ES-I3 (cell line): Measurements from ENCODE around the gene PMF1.

Experiments
- H3K36me3 ChIP-seq: 2 replicates; pipeline ENCODE4 v1.6.1; 2013; ENCODE audit warnings: mild to moderate bottlenecking, low read length, control low read depth, moderate library complexity; ENCODE audit not compliant: insufficient read depth
- H3K4me1 ChIP-seq: 2 replicates; pipeline ENCODE4 v1.6.1; 2013; ENCODE audit warnings: mild to moderate bottlenecking, control low read depth, low read length; ENCODE audit not compliant: insufficient read depth
- H3K9ac ChIP-seq: 2 replicates; pipeline ENCODE4 v1.6.1; 2013; ENCODE audit warnings: low read depth, mild to moderate bottlenecking, low read length, moderate library complexity
- H3K9me3 ChIP-seq: 2 replicates; pipeline ENCODE4 v1.6.1; 2013; ENCODE audit warnings: mild to moderate bottlenecking, low read length, moderate library complexity; ENCODE audit not compliant: control insufficient read depth, insufficient read depth

The PMF1 gene

DNA sequence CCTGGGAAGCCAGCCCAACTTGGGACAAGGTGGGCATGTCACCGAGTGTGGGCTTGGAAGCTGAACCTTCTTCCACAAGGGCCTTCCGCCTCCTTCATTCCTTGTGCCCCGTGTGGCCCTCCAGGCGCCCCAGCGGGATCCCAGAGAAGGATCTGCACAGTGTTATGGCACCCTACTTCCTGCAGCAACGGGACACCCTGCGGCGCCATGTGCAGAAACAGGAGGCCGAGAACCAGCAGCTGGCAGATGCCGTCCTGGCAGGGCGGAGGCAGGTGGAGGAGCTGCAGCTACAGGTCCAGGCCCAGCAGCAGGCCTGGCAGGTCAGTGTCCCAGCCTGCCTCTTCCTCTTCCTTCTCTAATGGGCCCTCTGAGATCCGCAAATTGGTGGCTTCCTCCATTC, 23.4 kb downstream of the PMF1 start:
- peaks cover 12% of the 10 kb centered on the region; the same call in 1 of the 2 replicates for H3K36me3 ChIP-seq
- no peaks in the 10 kb centered on the region for H3K9me3 ChIP-seq
- no peak overlapping the region for H3K9ac ChIP-seq
- H3K4me1 ChIP-seq: peaks cover 9% of the 10 kb centered on the region; the same call in 1 of the 2 replicates

DNA sequence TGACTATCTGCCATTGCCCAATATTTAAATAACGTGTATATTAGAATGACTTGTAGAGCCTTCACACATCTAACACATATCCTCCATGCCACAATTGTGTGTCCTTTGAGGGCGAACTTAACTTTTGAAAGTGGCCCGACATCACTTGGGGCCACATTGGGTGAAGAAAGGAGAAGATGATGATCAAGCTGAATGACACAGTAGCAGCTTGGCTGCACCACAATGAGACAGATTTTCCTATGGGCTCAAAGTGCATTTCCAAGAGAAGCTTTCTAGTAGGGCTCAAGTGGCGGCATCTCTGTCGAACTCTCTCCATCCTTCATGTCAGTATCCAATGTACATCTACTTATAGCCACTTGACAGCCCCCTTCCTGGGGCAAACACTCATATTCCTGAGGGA, 25.4 kb downstream of the PMF1 start:
- peaks cover 6% of the 10 kb centered on the region; the same call in 1 of the 2 replicates for H3K4me1 ChIP-seq
- no peak overlapping the region for H3K9ac ChIP-seq
- H3K36me3 ChIP-seq: peaks cover 12% of the 10 kb centered on the region; the same call in 1 of the 2 replicates
- no peaks in the 10 kb centered on the region for H3K9me3 ChIP-seq

DNA sequence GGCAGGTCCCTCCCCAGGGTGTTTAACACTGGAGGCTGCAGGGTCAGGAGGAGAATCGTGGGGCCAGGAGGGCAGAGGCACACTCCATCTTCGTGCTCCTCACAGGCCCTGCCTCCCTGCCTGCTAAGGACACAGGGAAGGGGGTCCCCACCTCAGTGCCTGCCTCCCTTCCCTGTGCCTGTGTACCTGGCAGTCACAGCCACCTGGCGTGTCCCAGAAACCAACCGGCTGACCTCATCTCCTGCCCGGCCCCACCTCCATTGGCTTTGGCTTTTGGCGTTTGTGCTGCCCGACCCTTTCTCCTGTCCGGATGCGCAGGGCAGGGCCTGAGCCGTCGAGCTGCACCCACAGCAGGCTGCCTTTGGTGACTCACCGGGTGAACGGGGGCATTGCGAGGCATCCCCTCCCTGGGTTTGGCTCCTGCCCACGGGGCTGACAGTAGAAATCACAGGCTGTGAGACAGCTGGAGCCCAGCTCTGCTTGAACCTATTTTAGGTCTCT, 28.6 kb downstream of the PMF1 start:
- no peak overlapping the region for H3K9ac ChIP-seq
- H3K9me3 ChIP-seq: no peaks in the 10 kb centered on the region
- peaks cover 6% of the 10 kb centered on the region; the same call in 1 of the 2 replicates for H3K4me1 ChIP-seq
- H3K36me3 ChIP-seq: peaks cover 11% of the 10 kb centered on the region; the same call in 1 of the 2 replicates

DNA sequence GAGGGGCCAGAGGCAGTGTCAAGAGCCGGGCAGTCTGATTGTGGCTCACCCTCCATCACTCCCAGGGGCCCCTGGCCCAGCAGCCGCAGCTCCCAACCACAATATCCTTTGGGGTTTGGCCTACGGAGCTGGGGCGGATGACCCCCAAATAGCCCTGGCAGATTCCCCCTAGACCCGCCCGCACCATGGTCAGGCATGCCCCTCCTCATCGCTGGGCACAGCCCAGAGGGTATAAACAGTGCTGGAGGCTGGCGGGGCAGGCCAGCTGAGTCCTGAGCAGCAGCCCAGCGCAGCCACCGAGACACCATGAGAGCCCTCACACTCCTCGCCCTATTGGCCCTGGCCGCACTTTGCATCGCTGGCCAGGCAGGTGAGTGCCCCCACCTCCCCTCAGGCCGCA, 29.1 kb downstream of the PMF1 start, which contains the start of gene BGLAP:
BGLAP (plus strand) TSS at position 259 of the 400 bp plus-strand sequence; CDS start at position 307, 48 bp downstream.
- H3K36me3 ChIP-seq: peaks cover 7% of the 10 kb centered on the region; the same call in 1 of the 2 replicates
- no peak within 1 kb of the TSS for H3K9ac ChIP-seq
- H3K4me1 ChIP-seq: peaks cover 10% of the 10 kb centered on the region; the same call in 1 of the 2 replicates
- H3K9me3 ChIP-seq: no peaks in the 10 kb centered on the region

DNA sequence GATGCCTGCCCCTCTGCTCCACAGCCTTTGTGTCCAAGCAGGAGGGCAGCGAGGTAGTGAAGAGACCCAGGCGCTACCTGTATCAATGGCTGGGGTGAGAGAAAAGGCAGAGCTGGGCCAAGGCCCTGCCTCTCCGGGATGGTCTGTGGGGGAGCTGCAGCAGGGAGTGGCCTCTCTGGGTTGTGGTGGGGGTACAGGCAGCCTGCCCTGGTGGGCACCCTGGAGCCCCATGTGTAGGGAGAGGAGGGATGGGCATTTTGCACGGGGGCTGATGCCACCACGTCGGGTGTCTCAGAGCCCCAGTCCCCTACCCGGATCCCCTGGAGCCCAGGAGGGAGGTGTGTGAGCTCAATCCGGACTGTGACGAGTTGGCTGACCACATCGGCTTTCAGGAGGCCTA, 29.9 kb downstream of the PMF1 start:
- Histone ChIP-seq H3K36me3 (peaks cover 4% of the 10 kb centered on the region; the same call in 1 of the 2 replicates), H3K9me3 (no peaks in the 10 kb centered on the region), H3K4me1 (peaks cover 13% of the 10 kb centered on the region; the same call in 1 of the 2 replicates), H3K9ac (no peak overlapping the region)

DNA sequence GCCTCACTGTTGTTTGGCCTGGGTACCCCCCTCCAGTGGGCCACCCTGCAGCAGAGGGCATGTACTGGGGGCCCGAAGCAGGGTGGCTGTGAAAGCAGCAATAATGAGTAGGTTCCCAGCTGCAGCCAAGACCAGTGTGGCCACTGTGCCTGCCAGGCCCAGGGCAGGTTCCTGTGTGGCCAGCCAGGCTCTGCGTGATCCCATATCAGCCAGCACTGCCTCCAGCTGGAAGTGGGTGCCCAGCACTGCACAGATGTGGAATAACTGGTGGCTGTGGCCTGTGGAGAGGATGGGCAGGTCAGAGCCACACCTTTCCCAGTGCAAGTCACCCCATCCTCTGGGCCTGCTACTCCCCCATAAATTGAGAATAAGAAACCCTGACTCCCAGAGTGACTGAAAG, 31.3 kb downstream of the PMF1 start:
- Histone ChIP-seq H3K36me3 (peaks cover 4% of the 10 kb centered on the region; the same call in 1 of the 2 replicates), H3K9me3 (no peaks in the 10 kb centered on the region), H3K9ac (no peak overlapping the region), H3K4me1 (peaks cover 13% of the 10 kb centered on the region; the same call in 1 of the 2 replicates)

DNA sequence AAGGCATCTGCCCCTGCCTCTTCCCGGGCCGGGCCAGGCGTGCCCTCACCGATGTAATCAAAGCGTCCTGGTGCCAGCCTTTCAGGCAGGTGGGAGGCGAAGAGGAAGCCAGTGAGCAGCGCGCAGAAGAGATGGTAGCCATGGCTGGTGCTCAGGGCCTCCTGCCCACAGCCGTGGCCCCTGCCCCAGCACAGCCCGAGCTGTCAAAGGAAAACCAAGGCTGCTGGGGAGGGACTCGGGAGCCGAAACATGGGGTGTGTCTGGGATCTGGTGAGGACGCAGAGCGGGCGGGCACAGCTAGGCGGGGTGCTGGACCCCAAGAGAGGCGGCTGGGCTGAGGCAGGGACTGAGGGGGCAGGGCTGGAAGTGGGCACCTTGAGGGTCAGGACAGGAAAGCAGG, 31.9 kb downstream of the PMF1 start:
- Histone ChIP-seq H3K36me3 (no peaks in the 10 kb centered on the region; the same call in 1 of the 2 replicates), H3K9ac (no peak overlapping the region), H3K4me1 (peaks cover 13% of the 10 kb centered on the region; the same call in 1 of the 2 replicates), H3K9me3 (no peaks in the 10 kb centered on the region)

DNA sequence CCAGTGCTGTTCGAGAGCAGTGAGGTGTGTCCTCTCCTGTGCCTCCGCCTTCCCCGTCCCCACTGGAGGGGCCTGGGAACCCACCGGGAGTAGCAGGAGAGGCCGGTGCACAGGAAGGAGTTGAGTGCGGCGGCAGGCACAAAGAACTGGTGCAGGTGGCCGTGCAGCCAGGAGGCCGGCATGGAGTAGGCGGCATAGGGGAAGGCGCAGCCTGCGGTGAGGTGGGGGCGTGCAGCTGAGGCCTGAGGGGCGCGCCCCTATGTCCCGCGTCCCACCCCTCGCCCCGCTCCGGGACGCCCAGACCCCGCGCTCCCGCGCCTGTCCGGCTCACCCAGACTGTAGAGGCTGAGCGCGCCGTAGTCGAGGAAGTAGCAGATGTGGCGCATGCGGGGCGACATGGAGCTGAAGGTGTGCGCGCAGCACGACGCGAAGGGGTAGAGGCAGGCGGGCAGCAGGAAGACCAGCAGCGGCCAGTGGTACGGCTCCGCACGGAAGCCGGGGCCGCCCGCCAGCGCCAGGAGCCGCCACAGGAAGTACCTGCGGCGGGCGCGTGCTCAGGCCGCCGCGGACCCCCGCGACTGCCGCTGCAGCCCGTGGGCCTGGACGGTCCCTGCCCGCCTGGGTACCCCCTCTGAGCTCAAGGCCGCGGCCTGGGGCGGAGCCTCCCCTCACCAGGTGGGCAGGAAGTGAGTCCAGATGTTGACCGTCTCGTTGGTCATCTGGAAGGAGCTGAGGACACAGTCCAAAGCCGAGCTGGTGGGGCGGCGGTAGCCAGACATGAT, 32.8 kb downstream of the PMF1 start:
- no peaks in the 10 kb centered on the region for H3K36me3 ChIP-seq
- peaks cover 13% of the 10 kb centered on the region; the same call in 1 of the 2 replicates for H3K4me1 ChIP-seq
- H3K9ac ChIP-seq: peak overlapping the region; percentile 27; the same call in 1 of the 2 replicates
- H3K9me3 ChIP-seq: no peaks in the 10 kb centered on the region

DNA sequence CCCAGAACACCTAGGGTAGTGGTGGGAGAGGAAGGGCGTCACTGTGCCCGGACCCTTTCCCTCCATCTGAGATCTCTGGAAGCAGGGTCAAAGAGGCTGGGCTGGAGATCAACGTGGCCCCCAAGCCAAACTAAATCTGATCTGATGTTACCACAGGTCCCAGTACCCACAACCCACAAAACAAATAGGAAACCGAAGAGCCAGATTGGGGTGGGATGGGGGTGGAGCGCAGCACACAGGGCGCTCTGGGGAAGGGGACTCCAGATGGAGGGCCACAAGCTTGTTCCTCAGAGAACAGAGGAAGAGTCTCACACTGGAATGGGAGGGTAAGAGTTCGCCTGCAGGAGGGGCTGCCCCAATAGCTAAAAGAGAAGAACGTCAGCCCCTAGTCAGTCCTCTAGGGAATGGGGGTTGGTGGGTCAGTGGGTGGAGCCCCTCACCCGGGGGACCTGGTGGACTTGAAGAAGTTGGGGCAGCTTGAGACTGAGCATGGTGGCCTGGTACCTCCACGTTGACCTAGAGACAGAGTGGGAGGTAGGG, 33.5 kb downstream of the PMF1 start:
- no peaks in the 10 kb centered on the region for H3K9me3 ChIP-seq
- peaks cover 7% of the 10 kb centered on the region; the same call in 1 of the 2 replicates for H3K4me1 ChIP-seq
- no peaks in the 10 kb centered on the region; the same call in 1 of the 2 replicates for H3K36me3 ChIP-seq
- H3K9ac ChIP-seq: no peak overlapping the region

DNA sequence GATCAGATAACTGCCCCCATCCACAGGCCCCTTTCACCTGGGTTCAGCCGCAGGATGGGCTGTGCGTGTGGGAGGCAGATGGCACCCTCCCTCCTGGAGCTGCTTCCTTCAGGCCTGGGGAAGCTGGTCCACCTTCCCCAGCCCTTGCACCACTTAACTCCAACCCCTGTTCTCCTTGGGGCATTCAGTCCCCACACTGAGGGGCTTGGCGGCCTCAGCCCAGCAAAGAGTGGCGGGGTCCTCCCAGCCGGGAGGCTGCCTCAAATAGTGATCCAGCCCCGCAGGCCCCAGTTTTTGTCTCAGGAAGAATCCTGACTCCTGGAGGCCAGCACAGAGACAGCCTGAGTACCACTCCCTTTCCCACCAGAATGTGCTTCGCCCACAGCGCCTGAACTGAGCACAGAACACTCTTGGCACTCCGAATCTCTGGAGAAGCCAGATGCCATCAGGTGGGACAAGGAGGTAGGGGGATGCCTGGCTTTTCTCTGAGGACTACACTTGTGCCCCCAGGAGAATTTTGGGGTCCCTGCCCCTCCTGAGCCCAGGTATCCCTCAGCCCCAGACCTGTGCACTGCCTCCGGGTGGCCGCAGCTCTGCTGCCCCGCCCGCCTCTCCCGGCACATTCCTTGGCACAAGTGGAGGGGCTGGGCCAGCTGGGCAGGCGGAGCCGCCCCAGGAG, 34.1 kb downstream of the PMF1 start:
- Histone ChIP-seq H3K9me3 (no peaks in the 10 kb centered on the region), H3K36me3 (peaks cover under 1% of the 10 kb centered on the region; the same call in 1 of the 2 replicates), H3K9ac (no peak overlapping the region), H3K4me1 (peaks cover 6% of the 10 kb centered on the region; the same call in 1 of the 2 replicates)

DNA sequence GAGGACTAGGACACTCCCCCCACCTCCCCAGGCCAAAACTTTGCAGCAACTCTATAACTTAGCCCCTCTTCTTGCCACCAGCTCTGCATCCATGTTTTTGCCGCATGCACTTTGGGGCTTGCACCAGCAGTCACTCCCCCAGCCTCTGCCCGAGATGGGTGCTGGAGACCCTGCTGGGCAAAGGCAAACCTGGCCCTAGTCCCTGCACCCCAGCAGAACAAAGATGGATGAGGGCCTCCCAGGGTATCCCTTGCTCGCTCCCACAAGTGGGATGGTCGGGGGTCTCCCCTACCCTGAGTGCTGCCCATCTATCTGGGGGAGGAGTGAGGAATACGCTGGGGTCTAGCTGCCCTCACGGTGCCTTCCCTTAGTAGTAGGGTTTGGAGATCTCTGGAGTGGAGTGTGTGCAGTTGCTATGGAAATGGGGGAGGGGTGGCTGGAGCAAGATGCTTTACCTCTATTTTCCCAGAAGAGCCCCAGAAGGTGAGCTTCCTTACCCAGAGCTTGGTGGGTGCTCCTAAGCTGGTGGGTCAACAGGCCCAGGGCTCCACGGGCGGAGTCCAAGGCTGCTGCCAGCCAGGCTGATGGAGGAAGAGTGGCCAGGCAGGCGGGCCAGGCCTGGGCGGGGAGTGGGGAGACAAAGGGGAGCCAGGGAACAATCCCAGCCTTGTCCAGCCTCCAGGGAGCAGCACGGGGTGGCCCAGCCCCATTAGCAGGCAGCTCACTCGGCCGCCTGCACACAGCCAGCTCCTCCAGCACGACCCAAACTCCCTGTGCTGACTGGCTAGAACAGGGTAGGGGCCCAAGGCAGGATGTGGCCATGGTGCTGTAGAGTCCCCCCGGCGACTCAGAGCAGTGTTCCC, 34.9 kb downstream of the PMF1 start, which contains the start of gene PAQR6:
PAQR6 (minus strand) TSS at position 597 of the 863 bp plus-strand sequence. CDS start 1,325 bp downstream, outside the sequence.
- peaks cover 6% of the 10 kb centered on the region for H3K36me3 ChIP-seq
- no peak within 1 kb of the TSS for H3K9ac ChIP-seq
- H3K4me1 ChIP-seq: peaks cover 6% of the 10 kb centered on the region; the same call in 1 of the 2 replicates
- no peaks in the 10 kb centered on the region for H3K9me3 ChIP-seq

DNA sequence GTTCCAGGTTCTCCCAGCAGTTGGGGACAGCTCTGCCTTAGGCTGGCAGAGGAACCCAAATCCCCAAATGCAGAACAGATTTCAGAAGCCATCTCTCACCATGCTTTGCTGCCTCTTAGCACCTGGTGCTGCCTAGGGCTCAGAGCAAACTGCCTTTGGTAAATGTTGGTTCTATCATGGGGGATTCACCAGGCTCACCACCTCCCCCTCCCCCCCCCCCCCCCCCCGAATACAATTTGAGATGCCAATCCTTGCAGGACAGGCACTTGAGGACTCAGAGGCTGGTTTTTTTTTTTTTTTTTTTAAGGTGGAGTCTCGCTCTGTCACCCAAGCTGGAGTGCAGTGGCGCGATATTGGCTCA, 35.5 kb downstream of the PMF1 start:
- peaks cover 6% of the 10 kb centered on the region; the same call in 1 of the 2 replicates for H3K4me1 ChIP-seq
- no peak overlapping the region for H3K9ac ChIP-seq
- no peaks in the 10 kb centered on the region for H3K9me3 ChIP-seq
- peaks cover 10% of the 10 kb centered on the region for H3K36me3 ChIP-seq

DNA sequence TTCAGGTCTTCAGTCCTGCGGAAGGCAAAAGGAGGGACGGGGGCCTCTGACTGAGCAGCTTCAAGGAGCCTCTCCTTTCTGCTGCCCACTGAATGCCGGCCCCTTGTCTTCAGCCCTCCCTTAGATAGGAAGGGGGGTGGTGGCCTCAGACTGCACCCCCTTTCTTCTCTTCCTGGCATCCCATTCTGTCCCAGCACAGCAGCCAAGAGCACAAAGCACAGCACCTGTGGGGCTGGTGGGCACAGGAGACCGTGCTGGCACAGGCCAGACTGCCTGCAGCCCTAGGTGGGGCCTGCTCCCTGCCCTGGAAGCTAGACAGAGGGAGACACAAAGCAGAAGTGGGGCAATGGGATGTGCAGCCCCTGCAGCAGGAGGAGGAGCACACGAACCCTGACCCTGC, 36.8 kb downstream of the PMF1 start:
- no peak overlapping the region for H3K9ac ChIP-seq
- no peaks in the 10 kb centered on the region for H3K9me3 ChIP-seq
- peaks cover 11% of the 10 kb centered on the region for H3K36me3 ChIP-seq
- H3K4me1 ChIP-seq: peaks cover 6% of the 10 kb centered on the region; the same call in 1 of the 2 replicates
